ENCODE measurements around the gene C6orf89. TPM values are rescaled to one million over a fixed set of nuclear protein-coding genes. Genes with fewer than 3 reads are reported as not detected.

Gene C6orf89
- total and polyA plus RNA-seq, 2 of the 13 experiments (the other 11 are each of a cell fraction or from before 2014, with no cell fraction given): 22.1 to 32.2 TPM

DNA sequence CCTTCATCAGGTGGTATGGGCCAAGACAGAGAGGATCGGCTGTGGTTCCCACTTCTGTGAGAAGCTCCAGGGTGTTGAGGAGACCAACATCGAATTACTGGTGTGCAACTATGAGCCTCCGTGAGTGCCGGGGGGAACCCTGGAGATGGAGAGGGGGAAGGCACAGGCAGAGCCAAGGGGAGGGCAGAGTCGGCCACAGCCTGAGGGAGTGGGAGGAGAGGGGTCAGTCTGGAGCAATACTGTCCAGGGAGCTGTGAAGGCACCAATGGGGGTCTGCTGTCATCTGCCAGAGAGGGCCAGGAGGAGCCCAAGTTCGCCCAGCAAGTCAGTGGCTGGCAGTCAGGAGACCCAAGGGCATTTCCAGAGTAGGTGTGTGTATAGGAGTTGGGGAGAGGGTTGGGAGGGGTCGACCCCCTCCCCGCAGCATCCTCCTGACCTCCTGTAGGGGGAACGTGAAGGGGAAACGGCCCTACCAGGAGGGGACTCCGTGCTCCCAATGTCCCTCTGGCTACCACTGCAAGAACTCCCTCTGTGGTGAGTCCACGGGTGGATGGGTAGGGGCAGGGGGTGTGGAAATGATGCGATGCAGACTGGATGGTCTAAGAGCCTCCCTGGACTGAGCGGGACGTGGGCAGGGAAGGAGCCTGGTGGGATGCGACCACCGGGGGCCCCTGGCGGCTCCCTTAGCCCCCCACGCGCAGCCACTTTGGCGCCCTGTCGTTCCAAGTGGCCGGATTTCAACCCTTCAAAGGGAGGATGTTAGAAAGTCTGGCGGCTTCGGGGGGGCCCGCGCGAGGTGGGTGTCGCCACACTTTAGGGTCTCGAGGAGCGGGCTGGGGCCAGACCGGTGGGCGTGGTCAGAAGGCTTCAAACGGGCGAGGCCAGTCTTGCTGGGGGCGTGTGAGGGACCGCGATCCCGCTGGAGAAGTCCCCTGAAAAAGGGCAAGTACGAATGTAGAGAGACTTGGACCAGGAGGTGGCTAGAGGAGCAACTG lies 76.0 kb downstream of the C6orf89 start:
- POLR2A ChIA-PET: no interaction called here
- Histone ChIP-seq H3K9me3 (ENCODE audit: low read length) (no peaks in the 10 kb centered on the region), H3K4me2 (ENCODE audit: low read depth, low read length) (no peak overlapping the region), H3K9ac (ENCODE audit: insufficient read depth, low read depth, low read length) (no peak overlapping the region), H3K27ac (ENCODE audit: extremely low read length, insufficient read depth, low read length) (no peak overlapping the region), H3K4me3 (replicated peaks in 1 of 3; ENCODE audit: insufficient read depth in 1 of 3, low read depth in 2 of 3, low read length in 3 of 3) (no peak overlapping the region), H2AFZ (ENCODE audit: low read length) (no peak overlapping the region), H3K4me1 (ENCODE audit: insufficient read depth, low read length) (peaks cover 8% of the 10 kb centered on the region; the same call in 1 of the 2 replicates), H3K79me2 (ENCODE audit: insufficient read depth, low read length) (no peaks in the 10 kb centered on the region), H4K20me1 (ENCODE audit: insufficient read depth, low read length) (no peaks in the 10 kb centered on the region), H3K36me3 (replicated peaks in 1 of 2; ENCODE audit: control insufficient read depth in 1 of 2, insufficient read depth in 2 of 2, low read length in 2 of 2) (no peaks in the 10 kb centered on the region), H3K27me3 (ENCODE audit: control insufficient read depth in 1 of 2, insufficient read depth in 2 of 2, low read length in 2 of 2) (peaks cover 6 to 26% of the 10 kb centered on the region in 2 experiments; a peak in 3 of 5 replicates)
- ATAC-seq (no peak), FAIRE-seq (no peak), DNase-seq (ENCODE audit: low spot score) (no peak)
- 33% methylated on average over 32 of the region's 40 CpGs for WGBS (ENCODE audit: low lambda C conversion rate)
- intact Hi-C loops (cut with micrococcal nuclease; ENCODE audit: unreplicated experiment) (no loop called here), in situ Hi-C loops (cut with HindIII; ENCODE audit: extremely low pct_ligation_motif_present, low pct_unique_long_range_greater_than_20kb) (no loop called here)
- TF ChIP-seq TAF1 (CRISPR knock-in tag; IDR thresholded peaks at IDR 0.05) (no peak), CAMTA2 (CRISPR knock-in tag; IDR thresholded peaks at IDR 0.05; ENCODE audit: borderline replicate concordance) (no peak), KAT7 (CRISPR knock-in tag; IDR thresholded peaks at IDR 0.05; ENCODE audit: borderline replicate concordance) (no peak), ZNF577 (CRISPR knock-in tag; IDR thresholded peaks at IDR 0.05; ENCODE audit: borderline replicate concordance, low read depth) (no peak), ZNF768 (CRISPR knock-in tag; IDR thresholded peaks at IDR 0.05) (0 out of 2 replicates have a peak, but pooled peaks have one; percentile 16), ZKSCAN5 (CRISPR knock-in tag; IDR thresholded peaks at IDR 0.05) (no peak), NRL (CRISPR knock-in tag; IDR thresholded peaks at IDR 0.05; ENCODE audit: borderline replicate concordance) (0 out of 2 replicates have a peak, but pooled peaks have one; percentile 48)
- BruUV-seq (replicated peaks): no TSS peak
- CTCF ChIA-PET (ENCODE audit: low intra/inter-chr PET ratio, low total read pairs): no interaction called here

DNA sequence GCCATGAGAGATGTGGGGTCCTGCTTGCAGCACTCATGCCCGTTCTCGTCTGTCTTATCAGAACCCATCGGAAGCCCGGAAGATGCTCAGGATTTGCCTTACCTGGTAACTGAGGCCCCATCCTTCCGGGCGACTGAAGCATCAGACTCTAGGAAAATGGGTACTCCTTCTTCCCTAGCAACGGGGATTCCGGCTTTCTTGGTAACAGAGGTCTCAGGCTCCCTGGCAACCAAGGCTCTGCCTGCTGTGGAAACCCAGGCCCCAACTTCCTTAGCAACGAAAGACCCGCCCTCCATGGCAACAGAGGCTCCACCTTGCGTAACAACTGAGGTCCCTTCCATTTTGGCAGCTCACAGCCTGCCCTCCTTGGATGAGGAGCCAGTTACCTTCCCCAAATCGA lies 77.1 kb downstream of the C6orf89 start:
- no peak overlapping the region for H2AFZ ChIP-seq (ENCODE audit: low read length)
- in situ Hi-C loops (cut with HindIII; ENCODE audit: extremely low pct_ligation_motif_present, low pct_unique_long_range_greater_than_20kb) (no loop called here), intact Hi-C loops (cut with micrococcal nuclease; ENCODE audit: unreplicated experiment) (no loop called here)
- no peak overlapping the region for H3K4me2 ChIP-seq (ENCODE audit: low read depth, low read length)
- peaks cover 3 to 8% of the 10 kb centered on the region in 2 experiments; a peak in 4 of 5 replicates for H3K36me3 ChIP-seq (replicated peaks in 1 of 2; ENCODE audit: control insufficient read depth in 1 of 2, insufficient read depth in 2 of 2, low read length in 2 of 2)
- no peaks in the 10 kb centered on the region for H4K20me1 ChIP-seq (ENCODE audit: insufficient read depth, low read length)
- peaks cover 3 to 16% of the 10 kb centered on the region in 2 experiments; a peak in 2 of 5 replicates for H3K27me3 ChIP-seq (ENCODE audit: control insufficient read depth in 1 of 2, insufficient read depth in 2 of 2, low read length in 2 of 2)
- BruUV-seq (replicated peaks): no TSS peak
- no peak overlapping the region for H3K27ac ChIP-seq (ENCODE audit: extremely low read length, insufficient read depth, low read length)
- no peak overlapping the region for H3K4me3 ChIP-seq (replicated peaks in 1 of 3; ENCODE audit: insufficient read depth in 1 of 3, low read depth in 2 of 3, low read length in 3 of 3)
- DNase-seq (ENCODE audit: low spot score) (no peak), FAIRE-seq (no peak), ATAC-seq (no peak)
- peaks cover 8% of the 10 kb centered on the region; the same call in 1 of the 2 replicates for H3K4me1 ChIP-seq (ENCODE audit: insufficient read depth, low read length)
- no peaks in the 10 kb centered on the region for H3K9me3 ChIP-seq (ENCODE audit: low read length)
- H3K9ac ChIP-seq (ENCODE audit: insufficient read depth, low read depth, low read length): no peak overlapping the region
- 72% methylated on average over 12 of the region's 12 CpGs for WGBS (ENCODE audit: low lambda C conversion rate)
- POLR2A ChIA-PET: no interaction called here
- CTCF ChIA-PET (ENCODE audit: low intra/inter-chr PET ratio, low total read pairs): no interaction called here
- no peaks in the 10 kb centered on the region for H3K79me2 ChIP-seq (ENCODE audit: insufficient read depth, low read length)
- TF ChIP-seq ZMYM4 (CRISPR knock-in tag; IDR thresholded peaks at IDR 0.05) (no peak), TEAD3 (CRISPR knock-in tag; optimal IDR thresholded peaks at IDR 0.05; ENCODE audit: borderline replicate concordance) (no peak), HOXA3 (CRISPR knock-in tag; IDR thresholded peaks at IDR 0.05) (no peak), ZNF260 (CRISPR knock-in tag; IDR thresholded peaks at IDR 0.05; ENCODE audit: borderline replicate concordance, low read depth) (no peak), MXD4 (CRISPR knock-in tag; IDR thresholded peaks at IDR 0.05) (no peak), CEBPB (IDR thresholded peaks at IDR 0.05; ENCODE audit: borderline replicate concordance, low read depth, low read length) (peak; percentile 74), ZNF331 (CRISPR knock-in tag; IDR thresholded peaks at IDR 0.05) (no peak), GABPB1 (CRISPR knock-in tag; IDR thresholded peaks at IDR 0.05) (0 out of 2 replicates have a peak, but pooled peaks have one; percentile 18), ZFY (CRISPR knock-in tag; IDR thresholded peaks at IDR 0.05) (no peak), EZH2 (conservative IDR thresholded peaks at IDR 0.05; ENCODE audit: low read depth, low read length) (no peak), ZNF737 (CRISPR knock-in tag; IDR thresholded peaks at IDR 0.05; ENCODE audit: borderline replicate concordance) (no peak), RFX3 (CRISPR knock-in tag; IDR thresholded peaks at IDR 0.05) (peak; percentile 55; the same call in 1 of the 2 replicates), ZNF761 (CRISPR knock-in tag; conservative IDR thresholded peaks at IDR 0.05) (no peak)

Measured in HepG2 (cell line).